ENCODE results near the gene SH2B3.
A peak's percentile ranks its signal among the peaks of the same experiment; 100 is the strongest.

DNA sequence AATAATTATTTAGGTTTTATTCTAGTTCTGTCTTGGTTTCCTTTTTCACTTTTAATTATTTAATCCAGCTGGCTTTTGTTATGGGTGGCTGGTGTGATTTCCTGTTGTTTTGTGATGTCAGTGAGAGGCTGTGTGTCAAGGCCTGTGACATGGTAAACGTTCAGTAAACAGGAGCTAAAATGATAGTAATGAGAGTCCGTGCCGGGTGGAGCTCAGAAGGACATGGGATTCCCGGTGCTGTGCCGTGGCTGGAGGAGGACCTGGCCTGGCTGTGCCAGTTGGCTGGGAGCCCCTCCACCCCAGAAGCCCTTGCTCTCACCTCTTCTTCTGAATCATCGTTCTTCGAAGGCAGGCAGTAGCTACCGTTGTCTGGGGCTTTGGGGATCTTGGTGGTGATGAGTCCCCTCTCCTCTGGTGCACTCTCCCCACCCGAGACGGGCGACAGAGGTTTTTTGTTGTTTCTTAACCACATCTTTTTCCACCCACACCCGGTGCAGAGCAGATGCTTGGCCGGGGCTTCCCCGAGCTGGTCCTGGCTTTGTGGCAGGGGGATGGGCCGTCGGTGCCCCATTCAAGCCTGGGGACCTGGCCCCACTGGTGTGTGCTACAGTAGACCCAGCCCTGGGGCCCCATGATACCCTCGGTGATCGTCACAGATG lies 29.1 kb downstream of the SH2B3 start:
- no peak; the same call in 1 of the 2 replicates for TF ChIP-seq POLR2A (IDR thresholded peaks at IDR 0.05; ENCODE audit: low read depth, low read length)
- TF ChIP-seq TAF1 (IDR thresholded peaks at IDR 0.05; ENCODE audit: low read depth, low read length), result no peak
- TF ChIP-seq POLR2AphosphoS5 (IDR thresholded peaks at IDR 0.05; ENCODE audit: low read depth, low read length), result peak; percentile 58; the same call in 1 of the 2 replicates
- no peak for TF ChIP-seq POU2F2 (IDR thresholded peaks at IDR 0.05; ENCODE audit: low read depth, low read length)

All from GM12891 (cell line).